Measurements from ENCODE around the gene MED12L.

DNA sequence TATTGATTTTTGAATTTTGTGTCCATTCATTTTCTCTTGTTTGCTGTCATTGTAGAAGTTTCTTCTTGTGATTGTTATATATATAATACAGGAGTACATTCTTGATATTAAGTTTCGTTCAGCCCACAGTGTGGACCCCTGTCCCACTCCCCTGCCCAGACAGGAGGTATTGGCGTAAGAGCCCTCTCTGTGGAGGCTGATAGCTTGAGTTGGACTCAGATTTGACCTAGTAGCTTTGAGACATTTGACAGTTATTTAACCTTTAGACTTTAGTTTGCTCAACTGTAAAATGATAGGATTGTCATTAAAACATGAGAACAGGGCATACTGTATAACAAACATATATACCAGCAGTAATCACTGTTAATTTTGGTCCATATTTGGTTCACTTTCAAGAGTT is 90.5 kb downstream of the MED12L start:
- TF ChIP-seq, protein P1, sequence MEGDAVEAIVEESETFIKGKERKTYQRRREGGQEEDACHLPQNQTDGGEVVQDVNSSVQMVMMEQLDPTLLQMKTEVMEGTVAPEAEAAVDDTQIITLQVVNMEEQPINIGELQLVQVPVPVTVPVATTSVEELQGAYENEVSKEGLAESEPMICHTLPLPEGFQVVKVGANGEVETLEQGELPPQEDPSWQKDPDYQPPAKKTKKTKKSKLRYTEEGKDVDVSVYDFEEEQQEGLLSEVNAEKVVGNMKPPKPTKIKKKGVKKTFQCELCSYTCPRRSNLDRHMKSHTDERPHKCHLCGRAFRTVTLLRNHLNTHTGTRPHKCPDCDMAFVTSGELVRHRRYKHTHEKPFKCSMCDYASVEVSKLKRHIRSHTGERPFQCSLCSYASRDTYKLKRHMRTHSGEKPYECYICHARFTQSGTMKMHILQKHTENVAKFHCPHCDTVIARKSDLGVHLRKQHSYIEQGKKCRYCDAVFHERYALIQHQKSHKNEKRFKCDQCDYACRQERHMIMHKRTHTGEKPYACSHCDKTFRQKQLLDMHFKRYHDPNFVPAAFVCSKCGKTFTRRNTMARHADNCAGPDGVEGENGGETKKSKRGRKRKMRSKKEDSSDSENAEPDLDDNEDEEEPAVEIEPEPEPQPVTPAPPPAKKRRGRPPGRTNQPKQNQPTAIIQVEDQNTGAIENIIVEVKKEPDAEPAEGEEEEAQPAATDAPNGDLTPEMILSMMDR (IDR thresholded peaks at IDR 0.05; ENCODE audit: low read length): no peak
- TF ChIP-seq EZH2 (IDR thresholded peaks at IDR 0.05; ENCODE audit: borderline replicate concordance, low read length): no peak
